ENCODE measurements around the gene SLC12A8.

The SLC12A8 gene

GRCh38 chr3:125052624-125053303, 159.8 kb downstream of the SLC12A8 start:
- DNase-seq (no peak), ATAC-seq (no peak)

GRCh38 chr3:125051715-125052581, 160.6 kb downstream of the SLC12A8 start:
- DNase-seq (peak; percentile 70), ATAC-seq (peak; percentile 65)

- ATAC-seq (no peak), DNase-seq (no peak)
Measured at GRCh38 chr3:125051205-125051604, 161.3 kb downstream of the SLC12A8 start.

GRCh38 chr3:125050488-125051090, 162.0 kb downstream of the SLC12A8 start:
- no peak for DNase-seq
- ATAC-seq: no peak

- no peak for ATAC-seq
- no peak for DNase-seq
Measured at GRCh38 chr3:125048282-125048681, 164.3 kb downstream of the SLC12A8 start.

- ATAC-seq (no peak), DNase-seq (no peak)
Measured at GRCh38 chr3:125045965-125046364, 166.6 kb downstream of the SLC12A8 start.

- DNase-seq: no peak
- ATAC-seq: no peak
Measured at GRCh38 chr3:125045194-125045593, 167.4 kb downstream of the SLC12A8 start.

DNA sequence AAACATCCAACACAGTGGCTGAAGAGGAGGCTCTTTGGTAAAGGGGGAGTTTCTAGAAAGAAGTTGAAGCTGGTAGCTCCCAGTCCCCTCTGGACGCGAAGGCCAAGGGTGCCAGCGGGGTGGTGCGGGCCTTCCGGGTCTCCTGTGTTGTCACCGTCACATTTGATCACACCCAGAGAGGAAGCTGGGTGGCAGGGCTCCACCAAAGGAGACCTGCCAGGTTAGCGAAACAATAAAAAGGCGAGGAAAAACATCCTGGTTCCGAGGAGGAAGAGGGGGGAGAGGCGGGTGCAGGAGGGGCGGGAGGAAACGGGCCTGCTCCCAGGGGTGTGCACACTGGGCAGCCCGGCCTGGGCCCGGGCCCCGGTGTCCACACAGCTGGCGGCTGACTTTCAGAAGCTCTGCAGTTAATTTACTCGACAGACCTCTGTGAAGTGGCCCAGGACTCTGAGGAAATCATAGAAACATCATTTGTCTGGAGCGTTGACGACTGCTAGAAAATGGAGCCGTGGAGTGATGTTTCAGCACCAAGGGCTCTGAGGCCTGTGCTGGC, 168.9 kb downstream of the SLC12A8 start:
- no peak for ATAC-seq
- DNase-seq: no peak

DNA sequence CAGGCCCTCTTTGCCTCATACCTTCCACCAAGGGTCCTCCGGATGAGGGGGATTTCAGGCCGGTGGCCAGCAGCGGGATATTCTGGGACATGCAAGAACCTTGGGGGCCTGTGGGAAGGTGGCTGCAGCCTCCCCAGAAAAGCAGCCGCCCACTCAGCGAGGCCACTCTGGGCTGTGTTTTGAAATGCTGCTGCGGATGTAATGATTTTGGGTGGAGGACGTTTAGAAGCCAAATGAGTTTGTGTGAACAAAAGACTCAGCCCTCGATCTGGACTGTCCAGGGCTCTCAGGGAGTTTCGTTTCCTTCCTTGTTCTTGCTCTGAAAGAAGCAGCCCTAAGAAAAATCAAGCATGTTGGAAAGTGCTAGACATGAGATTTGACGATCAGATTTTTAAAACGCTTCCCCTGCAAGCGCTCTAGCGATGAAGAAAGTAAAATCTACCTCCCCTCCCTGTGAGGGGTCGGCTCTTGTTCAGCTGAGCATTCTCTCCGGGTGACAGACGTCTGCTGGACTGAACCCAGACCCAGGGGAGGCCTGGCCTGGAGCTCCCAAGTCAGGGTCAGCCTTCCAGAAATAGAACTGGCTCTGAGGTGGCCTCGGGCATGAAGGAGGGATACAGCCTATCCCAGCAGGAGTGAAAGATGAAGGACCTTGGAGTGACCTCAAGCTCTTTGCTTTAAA, 169.7 kb downstream of the SLC12A8 start:
- DNase-seq (no peak), ATAC-seq (no peak)

GRCh38 chr3:125039131-125040100, 173.1 kb downstream of the SLC12A8 start:
- DNase-seq: no peak
- no peak for ATAC-seq

DNA sequence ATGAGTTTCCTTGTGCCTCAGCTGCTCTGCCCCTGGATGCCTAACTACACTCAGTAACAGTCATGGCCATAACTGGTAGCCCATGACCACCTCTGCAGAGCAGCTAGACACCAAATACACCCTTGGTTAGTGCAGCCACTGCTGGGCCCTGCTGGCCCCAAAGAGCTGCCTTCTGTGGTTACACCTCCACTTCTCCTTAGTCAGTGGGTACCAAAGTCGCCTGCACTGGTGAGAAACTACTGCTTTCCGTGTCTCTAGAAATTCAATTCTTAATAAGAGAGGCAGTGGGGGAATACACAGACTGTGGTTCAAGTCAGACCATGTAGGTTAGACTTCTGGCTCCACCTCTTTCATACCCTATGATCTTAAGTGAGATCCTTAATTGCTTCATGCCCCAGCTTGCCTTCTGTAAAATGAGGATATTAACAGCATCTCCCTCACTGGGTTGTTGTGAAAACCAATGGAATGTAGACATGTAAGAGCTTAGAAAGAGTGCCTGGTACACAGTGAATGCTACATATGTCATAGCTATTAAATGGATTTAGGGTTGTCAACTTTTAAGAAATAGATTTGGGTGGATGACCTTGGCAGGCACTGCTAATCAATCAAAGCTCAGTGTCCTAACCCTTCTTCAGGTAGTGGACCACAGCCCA, 174.9 kb downstream of the SLC12A8 start:
- no peak for DNase-seq
- peak; percentile 29 for ATAC-seq

- no peak for DNase-seq
- ATAC-seq: peak; percentile 84
Measured at GRCh38 chr3:125035217-125035616, 177.3 kb downstream of the SLC12A8 start.

- ATAC-seq (no peak), DNase-seq (no peak)
Measured at GRCh38 chr3:125033616-125034015, 178.9 kb downstream of the SLC12A8 start.

GRCh38 chr3:125033135-125033534, 179.4 kb downstream of the SLC12A8 start:
- no peak for DNase-seq
- no peak for ATAC-seq

DNA sequence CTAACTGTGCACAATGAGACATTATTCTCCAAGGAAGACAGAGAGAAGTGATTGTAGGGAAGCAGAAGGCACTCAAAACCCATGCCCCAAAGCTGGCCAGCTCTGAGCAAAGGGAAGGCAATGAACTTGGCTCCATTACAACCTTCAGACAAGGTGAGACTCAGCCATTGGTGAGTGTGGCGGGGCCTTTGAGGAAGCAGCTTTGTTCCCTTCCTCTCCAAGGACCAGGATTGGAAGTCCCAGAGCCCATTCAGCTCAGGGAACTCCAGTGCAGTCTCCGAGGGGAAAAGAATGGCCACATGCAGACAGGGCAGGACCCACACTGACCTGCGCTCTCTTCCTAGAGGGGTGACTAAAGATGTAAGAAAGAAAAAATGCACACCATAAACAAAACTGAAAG, 179.9 kb downstream of the SLC12A8 start:
- ATAC-seq (no peak), DNase-seq (no peak)
